Activated naive CD8-positive, alpha-beta T cell treated with anti-CD3 and anti-CD28 coated beads, Interleukin-2, amount 50 U/mL, for 24 hours (primary cell): ENCODE data around the gene CCNG1.
"Not testable (repeated sequence)": the region's sequence is repeated elsewhere in the genome, so short reads cannot be mapped to it uniquely, and the experiment has no call there.

Experiments used
- ATAC-seq: fragments of 150-1000 bp; cut with Tn5 transposase; one replicate; pipeline ENCODE4 v1.10.0; 2021
- DNase-seq: peaks from one replicate; pipeline ENCODE4 v3.0.0; 2021
- H3K27ac Mint-ChIP-seq: one replicate; pipeline ENCODE4 v1.8.0; 2021; ENCODE audit warnings: mild to moderate bottlenecking, mixed read lengths
- H3K27me3 Mint-ChIP-seq: one replicate; pipeline ENCODE4 v1.8.0; 2021; ENCODE audit warnings: mixed read lengths
- H3K36me3 Mint-ChIP-seq: one replicate; pipeline ENCODE4 v1.8.0; 2021; ENCODE audit warnings: low read depth, mixed read lengths
- H3K4me1 Mint-ChIP-seq: one replicate; pipeline ENCODE4 v1.8.0; 2021; ENCODE audit warnings: mixed read lengths
- H3K4me3 Mint-ChIP-seq: one replicate; pipeline ENCODE4 v1.8.0; 2021; ENCODE audit warnings: mild to moderate bottlenecking, moderate library complexity, mixed read lengths
- H3K9me3 Mint-ChIP-seq: one replicate; pipeline ENCODE4 v1.8.0; 2021; ENCODE audit warnings: mixed read lengths

Gene CCNG1, protein sequence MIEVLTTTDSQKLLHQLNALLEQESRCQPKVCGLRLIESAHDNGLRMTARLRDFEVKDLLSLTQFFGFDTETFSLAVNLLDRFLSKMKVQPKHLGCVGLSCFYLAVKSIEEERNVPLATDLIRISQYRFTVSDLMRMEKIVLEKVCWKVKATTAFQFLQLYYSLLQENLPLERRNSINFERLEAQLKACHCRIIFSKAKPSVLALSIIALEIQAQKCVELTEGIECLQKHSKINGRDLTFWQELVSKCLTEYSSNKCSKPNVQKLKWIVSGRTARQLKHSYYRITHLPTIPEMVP

DNA sequence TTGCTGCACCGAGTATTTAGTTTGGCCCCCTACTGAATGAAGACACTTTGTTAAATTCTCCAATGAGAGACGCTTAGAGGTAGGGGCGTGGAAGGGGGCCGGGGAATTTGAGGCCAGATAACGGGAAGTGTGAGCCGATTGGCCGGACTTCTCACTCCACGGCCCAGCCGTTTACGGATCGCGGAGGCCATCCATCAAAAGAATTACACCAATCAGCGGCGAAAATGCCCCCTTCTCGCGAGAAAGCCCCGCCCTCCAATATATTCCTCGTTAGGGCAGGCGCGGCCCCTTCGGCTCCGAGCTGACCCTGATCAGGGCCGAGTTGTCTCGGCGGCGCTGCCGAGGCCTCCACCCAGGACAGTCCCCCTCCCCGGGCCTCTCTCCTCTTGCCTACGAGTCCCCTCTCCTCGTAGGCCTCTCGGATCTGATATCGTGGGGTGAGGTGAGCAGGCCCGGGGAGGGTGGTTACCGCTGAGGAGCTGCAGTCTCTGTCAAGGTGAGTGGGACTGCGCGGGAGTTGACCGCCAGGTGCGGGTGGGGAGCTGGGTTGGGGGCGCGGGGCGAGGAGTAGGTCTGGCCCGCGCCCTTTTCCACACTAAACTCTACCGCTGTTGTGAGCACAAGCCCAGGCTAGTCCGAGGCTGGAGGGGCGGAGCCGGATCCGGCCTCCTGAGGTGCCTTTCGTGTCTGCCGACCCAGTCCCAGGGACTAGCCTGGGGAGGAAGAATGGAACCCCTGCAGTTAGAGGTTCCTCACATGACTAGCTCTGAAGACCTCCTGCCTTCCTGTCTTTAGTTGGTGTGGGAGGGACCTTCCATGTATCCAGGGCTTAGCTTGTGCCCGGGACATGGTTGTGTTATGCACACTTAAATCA lies at the start of gene CCNG1:
Gene CCNG1 (plus strand): TSS at position 287 of the 874 bp plus-strand sequence. CDS start 1,662 bp downstream, outside the sequence.
- peak within 1 kb of the TSS; percentile 89 for H3K4me3 Mint-ChIP-seq
- H3K9me3 Mint-ChIP-seq = no peaks in the 10 kb centered on the region
- DNase-seq = peak; percentile 87
- peaks cover 25% of the 10 kb centered on the region for H3K36me3 Mint-ChIP-seq
- H3K27me3 Mint-ChIP-seq = peaks cover 2% of the 10 kb centered on the region
- peaks cover 44% of the 10 kb centered on the region for H3K4me1 Mint-ChIP-seq
- peak; percentile 97 for ATAC-seq
- H3K27ac Mint-ChIP-seq = peak within 1 kb of the TSS; percentile 86

DNA sequence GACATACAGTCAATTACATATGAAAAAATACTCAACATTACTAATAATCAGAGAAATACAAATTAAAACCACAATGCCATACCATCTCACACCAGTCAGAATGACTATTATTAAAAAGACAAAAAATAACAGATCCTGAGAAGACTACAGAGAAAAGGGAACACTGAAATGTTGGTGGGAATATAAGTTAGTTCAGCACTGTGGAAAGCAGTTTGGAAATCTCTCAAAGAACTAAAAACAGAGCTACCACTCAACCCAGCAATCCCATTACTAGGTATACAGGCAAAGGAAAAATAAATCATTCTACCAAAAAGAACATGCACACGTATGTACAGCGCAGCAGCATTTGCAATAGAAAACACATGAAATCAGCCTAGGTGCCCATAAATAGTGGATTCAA lies 41.6 kb upstream of the CCNG1 start:
- peaks cover 11% of the 10 kb centered on the region for H3K27me3 Mint-ChIP-seq
- H3K36me3 Mint-ChIP-seq = no peaks in the 10 kb centered on the region
- H3K9me3 Mint-ChIP-seq = no peaks in the 10 kb centered on the region
- no peak overlapping the region for H3K4me3 Mint-ChIP-seq
- no peaks in the 10 kb centered on the region for H3K4me1 Mint-ChIP-seq
- ATAC-seq = no peak
- no peak overlapping the region for H3K27ac Mint-ChIP-seq
- no peak for DNase-seq

DNA sequence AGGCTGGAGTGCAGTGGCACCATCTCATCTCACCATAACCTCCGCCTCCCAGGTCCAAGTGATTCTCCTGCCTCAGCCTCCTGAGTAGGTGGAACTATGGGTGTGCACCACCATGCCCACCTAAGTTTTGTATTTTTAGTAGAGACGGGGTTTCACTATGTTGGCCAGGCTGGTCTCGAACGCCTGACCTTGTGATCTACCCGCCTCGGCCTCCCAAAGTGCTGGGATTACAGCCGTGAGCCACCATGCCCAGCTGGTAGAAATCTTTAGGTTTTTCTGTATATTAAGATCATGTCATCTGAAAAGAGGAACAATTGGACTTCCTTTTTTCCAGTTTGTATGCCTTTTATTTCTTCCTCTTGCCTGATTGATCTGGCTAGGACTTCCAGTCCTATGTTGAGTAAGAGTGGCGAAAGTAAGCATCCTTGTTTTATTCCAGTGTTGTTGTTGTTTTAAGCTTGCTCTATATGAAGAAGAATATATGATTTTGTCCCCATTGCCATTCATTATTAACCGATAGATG lies 40.5 kb upstream of the CCNG1 start:
- not testable (repeated sequence) for H3K4me3 Mint-ChIP-seq, DNase-seq, H3K36me3 Mint-ChIP-seq, ATAC-seq, H3K4me1 Mint-ChIP-seq, H3K9me3 Mint-ChIP-seq, H3K27ac Mint-ChIP-seq
- H3K27me3 Mint-ChIP-seq = peaks cover 14% of the 10 kb centered on the region

DNA sequence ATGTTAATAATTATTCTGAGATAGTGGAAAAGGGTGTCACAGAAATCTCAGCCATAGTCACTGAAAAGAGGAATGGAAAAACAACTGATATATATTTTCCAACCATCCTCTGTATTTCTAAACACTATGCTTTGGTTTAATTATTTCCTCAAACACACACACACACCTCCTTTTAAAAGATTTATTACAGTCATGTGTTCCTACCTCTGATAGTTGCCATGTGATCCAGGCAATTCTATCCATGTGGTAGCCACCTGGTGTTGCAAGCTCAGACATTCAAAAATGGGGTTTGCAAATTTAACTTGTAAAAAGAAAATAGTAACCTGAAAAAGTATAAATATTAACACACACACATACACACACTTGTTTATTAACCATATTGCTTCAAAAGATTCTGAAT lies 40.0 kb upstream of the CCNG1 start:
- Mint-ChIP-seq H3K27me3 (peaks cover 14% of the 10 kb centered on the region), H3K9me3 (no peaks in the 10 kb centered on the region), H3K27ac (no peak overlapping the region), H3K36me3 (no peaks in the 10 kb centered on the region), H3K4me3 (no peak overlapping the region), H3K4me1 (no peaks in the 10 kb centered on the region)
- ATAC-seq (no peak), DNase-seq (no peak)

DNA sequence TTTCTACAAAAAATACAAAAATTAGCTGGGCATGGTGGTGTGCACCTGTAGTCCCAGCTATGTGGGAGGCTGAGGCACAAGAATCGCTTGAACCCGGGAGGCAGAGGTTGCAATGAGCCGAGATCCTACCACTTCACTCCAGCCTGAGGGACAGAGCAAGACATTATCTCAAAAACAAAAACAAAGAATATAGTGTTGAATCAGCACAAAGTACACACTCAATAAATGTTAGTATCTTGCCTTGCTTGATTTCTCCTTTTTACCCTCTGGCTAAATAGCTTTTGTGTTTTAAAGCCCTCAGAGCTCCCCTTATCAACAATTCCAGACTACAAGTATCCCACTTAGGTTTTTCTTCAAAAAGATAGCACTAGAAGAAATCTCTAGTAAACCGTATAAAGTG lies 37.5 kb upstream of the CCNG1 start:
- peaks cover 11% of the 10 kb centered on the region for H3K27me3 Mint-ChIP-seq
- H3K9me3 Mint-ChIP-seq = no peaks in the 10 kb centered on the region
- H3K27ac Mint-ChIP-seq = no peak overlapping the region
- no peaks in the 10 kb centered on the region for H3K36me3 Mint-ChIP-seq
- no peaks in the 10 kb centered on the region for H3K4me1 Mint-ChIP-seq
- ATAC-seq (no peak), DNase-seq (no peak)
- H3K4me3 Mint-ChIP-seq = no peak overlapping the region

DNA sequence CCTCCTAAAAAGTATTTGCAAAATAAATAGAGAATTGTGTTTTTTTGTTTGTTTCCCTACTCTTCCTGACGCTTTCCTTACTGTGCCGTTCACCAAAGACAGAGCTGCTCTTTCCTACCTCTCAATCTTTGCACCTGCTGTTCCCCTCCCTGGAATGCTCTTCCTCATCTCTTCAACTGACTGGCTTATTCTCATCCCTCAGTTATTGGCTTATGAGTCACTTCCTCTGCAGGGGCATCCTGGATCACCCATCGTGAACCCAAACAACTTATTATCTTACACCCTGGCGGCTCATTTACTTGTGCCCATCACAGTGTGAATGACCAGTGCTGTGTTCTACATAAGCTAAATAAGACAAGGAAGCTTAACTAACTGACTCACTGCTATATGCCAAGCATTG lies 36.1 kb upstream of the CCNG1 start:
- ATAC-seq (no peak), DNase-seq (no peak)
- no peak overlapping the region for H3K4me3 Mint-ChIP-seq
- H3K27me3 Mint-ChIP-seq = peaks cover 7% of the 10 kb centered on the region
- H3K9me3 Mint-ChIP-seq = no peaks in the 10 kb centered on the region
- no peaks in the 10 kb centered on the region for H3K4me1 Mint-ChIP-seq
- H3K27ac Mint-ChIP-seq = no peak overlapping the region
- H3K36me3 Mint-ChIP-seq = no peaks in the 10 kb centered on the region

DNA sequence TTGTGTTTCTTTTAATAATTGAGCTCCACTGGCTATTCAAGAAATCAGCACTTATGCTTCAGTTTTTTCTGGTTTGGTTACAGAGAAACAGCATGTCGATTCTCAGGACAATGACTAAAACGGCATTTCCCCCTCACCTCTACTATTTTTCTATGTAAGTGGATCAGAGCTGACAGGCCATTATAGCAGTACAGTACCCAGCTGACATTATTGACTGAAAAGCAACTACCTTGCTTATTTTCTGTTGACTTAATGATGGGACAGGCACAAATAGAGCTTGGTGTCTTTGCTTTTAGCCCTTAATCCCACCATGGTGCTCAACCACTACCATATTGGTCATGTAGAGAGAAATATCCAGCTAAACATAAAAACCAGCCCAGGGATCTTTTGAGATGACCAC lies 35.4 kb upstream of the CCNG1 start:
- H3K36me3 Mint-ChIP-seq = no peaks in the 10 kb centered on the region
- ATAC-seq = no peak
- DNase-seq = no peak
- H3K27ac Mint-ChIP-seq = no peak overlapping the region
- no peak overlapping the region for H3K4me3 Mint-ChIP-seq
- no peaks in the 10 kb centered on the region for H3K4me1 Mint-ChIP-seq
- no peaks in the 10 kb centered on the region for H3K9me3 Mint-ChIP-seq
- H3K27me3 Mint-ChIP-seq = peaks cover 7% of the 10 kb centered on the region

DNA sequence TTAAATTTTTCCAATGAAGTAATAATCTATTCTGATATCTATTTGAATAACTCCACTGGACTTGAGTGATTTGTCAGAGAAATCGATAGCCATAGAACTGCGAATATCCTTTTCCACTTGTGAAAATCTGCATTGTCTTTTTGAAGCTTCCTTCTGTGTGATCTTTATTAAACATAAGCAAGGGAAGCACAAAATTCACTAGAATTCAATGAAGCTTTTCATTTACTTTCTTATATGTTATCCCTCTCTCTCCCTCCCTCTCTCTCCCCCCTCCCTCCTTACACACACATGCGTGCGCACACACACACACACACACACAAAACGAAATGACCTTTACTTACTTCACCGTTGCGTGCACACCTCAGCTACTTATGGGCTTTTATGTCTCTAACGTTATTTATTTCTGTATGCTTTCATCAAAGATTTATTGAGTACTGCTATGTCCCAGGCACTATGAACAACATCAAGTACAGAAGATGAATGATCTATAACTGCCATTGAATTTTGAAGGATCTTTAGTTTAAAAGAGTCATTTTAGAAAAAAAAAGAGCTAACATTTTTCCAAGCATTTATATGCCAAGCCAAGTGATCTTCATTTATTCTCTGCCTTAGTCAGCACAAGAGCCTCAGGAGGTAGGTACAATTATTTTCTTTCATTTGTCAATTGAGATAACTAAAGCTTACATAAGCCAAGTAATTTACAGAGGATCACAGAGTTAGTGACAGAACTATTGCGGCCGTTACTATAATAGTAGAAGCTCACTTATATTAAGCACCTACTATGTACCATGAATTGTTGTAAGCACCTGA lies 32.8 kb upstream of the CCNG1 start:
- Mint-ChIP-seq H3K36me3 (no peaks in the 10 kb centered on the region), H3K4me3 (no peak overlapping the region), H3K27ac (no peak overlapping the region), H3K4me1 (peaks cover 3% of the 10 kb centered on the region), H3K9me3 (no peaks in the 10 kb centered on the region), H3K27me3 (peaks cover 5% of the 10 kb centered on the region)
- DNase-seq (no peak), ATAC-seq (no peak)

DNA sequence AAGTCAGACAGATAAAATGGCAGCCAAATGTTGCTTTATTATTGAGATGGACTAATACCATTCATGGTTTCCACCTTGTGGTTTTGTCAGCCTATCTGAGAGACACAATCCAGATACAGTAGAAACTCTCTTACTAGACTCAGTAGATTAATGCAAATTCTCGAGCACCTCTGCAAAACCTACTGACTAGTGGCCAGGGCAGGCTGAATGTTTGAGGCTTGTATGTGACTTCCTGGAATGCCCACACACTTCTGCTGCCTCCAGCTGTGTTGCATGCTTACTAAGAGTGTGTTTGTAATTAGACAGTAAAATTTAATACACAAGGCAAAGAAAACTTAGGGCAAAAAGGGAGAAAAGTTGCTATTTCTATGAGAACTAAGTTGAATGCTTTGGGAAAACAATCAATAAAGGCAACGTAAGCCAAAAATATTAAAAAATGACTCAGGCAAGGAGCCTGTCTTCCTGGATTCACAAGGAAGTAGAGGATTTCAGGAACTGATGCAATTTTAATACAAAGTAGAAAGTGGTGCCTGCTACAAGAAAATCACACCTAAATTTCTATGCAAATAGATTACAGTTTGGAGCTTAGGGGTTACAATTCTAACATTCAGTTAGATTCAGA lies 30.2 kb upstream of the CCNG1 start:
- H3K4me1 Mint-ChIP-seq = peaks cover 3% of the 10 kb centered on the region
- no peak for ATAC-seq
- no peaks in the 10 kb centered on the region for H3K27me3 Mint-ChIP-seq

DNA sequence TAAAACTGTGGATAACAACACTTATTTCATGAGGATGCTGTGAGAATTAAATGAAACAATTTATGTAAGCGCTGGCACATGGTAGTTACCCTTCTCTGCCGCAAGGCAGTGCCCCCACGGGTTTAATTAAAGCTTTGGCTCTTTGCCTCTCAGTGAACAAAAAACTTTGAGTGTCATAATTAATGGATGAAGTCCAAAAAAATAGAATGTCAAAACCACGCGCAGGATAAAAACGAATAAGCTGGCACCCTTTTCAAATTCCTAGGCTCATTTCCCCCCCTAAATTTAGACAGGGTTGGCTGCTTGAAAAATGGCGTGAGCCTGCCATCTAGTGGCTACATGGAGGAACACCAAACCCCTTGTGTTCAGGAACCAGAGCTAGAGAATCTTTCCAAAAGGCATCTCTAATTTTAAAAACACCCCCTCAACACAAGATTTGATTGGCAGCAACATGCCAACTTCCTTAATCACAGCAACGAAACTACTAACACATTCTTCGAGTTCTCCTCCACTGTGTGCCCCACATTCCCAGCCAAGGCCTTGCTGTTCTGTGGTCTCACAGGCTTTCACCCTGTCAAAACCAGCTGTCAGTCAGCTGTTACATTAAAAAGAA lies 29.0 kb upstream of the CCNG1 start:
- H3K4me1 Mint-ChIP-seq = peaks cover 3% of the 10 kb centered on the region
- no peaks in the 10 kb centered on the region for H3K36me3 Mint-ChIP-seq
- H3K9me3 Mint-ChIP-seq = no peaks in the 10 kb centered on the region
- no peak overlapping the region for H3K4me3 Mint-ChIP-seq
- H3K27me3 Mint-ChIP-seq = peaks cover under 1% of the 10 kb centered on the region
- ATAC-seq (peak; percentile 80), DNase-seq (peak; percentile 53)
- H3K27ac Mint-ChIP-seq = no peak overlapping the region

More for the DNA sequence above, 30.2 kb upstream of the CCNG1 start:
- Mint-ChIP-seq H3K27ac (no peak overlapping the region), H3K4me3 (no peak overlapping the region), H3K36me3 (no peaks in the 10 kb centered on the region), H3K9me3 (no peaks in the 10 kb centered on the region)
- DNase-seq = no peak

DNA sequence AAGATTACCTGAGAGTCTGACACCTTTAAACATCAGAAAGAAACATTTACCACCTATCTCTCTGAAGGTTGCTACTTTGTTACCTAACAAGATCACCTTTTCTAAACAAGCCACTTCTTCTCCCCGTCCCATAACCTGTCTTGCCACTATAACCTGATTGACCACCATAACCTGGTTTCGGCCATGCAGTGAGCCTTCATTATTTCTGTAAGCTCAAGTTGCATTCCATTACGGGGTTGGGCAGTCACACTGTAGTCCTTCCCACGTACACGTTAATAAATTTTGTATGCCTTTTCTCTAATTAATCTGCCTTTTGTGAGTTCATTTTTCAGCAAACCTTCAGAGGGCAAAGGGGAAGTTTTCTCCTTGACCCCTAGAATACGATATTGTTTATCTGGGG lies 28.0 kb upstream of the CCNG1 start:
- DNase-seq = no peak
- no peak for ATAC-seq
- Mint-ChIP-seq H3K27me3 (peaks cover 7% of the 10 kb centered on the region), H3K9me3 (no peaks in the 10 kb centered on the region), H3K4me3 (no peak overlapping the region), H3K36me3 (no peaks in the 10 kb centered on the region), H3K4me1 (peaks cover 3% of the 10 kb centered on the region), H3K27ac (no peak overlapping the region)

DNA sequence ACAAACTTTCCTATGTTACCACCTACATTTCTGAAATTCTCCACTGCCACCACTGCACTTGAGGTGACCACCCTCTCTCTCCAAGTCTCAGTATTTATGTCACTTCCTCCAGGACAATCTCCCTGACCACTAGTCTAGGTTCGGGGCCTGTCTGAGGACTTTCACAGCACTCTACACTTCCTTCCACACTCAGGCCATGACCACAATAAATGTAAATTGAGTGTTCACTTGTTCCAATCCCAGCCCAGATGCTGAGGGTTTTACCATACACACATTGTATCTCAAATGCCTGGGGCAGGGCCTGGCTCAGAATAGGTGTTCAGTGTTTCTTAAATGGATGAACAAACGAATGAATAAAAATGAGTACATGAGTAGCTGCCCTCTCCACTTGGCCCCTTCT lies 26.9 kb upstream of the CCNG1 start:
- DNase-seq = no peak
- ATAC-seq = no peak
- H3K9me3 Mint-ChIP-seq = no peaks in the 10 kb centered on the region
- peaks cover 3% of the 10 kb centered on the region for H3K4me1 Mint-ChIP-seq
- no peak overlapping the region for H3K4me3 Mint-ChIP-seq
- H3K27me3 Mint-ChIP-seq = peaks cover 14% of the 10 kb centered on the region
- no peak overlapping the region for H3K27ac Mint-ChIP-seq
- no peaks in the 10 kb centered on the region for H3K36me3 Mint-ChIP-seq

DNA sequence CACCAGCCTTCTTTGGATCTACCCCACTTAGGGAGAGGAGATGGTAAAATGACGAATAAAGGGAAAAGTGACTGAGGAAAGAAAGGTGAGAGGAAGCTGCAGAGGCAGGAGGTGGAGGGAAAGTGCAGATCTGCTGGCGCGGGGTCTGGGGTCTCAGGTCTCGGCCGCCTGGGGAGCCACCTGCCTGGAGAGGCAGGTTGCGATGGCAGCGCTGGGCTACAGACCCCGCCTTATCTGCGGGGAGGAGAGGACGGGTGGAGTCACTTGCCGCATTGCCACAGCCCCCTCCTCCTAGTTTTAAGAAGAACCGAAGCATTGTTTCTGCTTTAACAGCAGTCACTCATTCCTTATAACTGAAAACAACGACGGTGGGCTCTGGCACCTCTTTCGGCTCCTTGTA lies 21.7 kb upstream of the CCNG1 start:
- DNase-seq, H3K4me1 Mint-ChIP-seq, ATAC-seq, H3K9me3 Mint-ChIP-seq, H3K27ac Mint-ChIP-seq, H3K4me3 Mint-ChIP-seq, H3K36me3 Mint-ChIP-seq: not testable (repeated sequence)
- H3K27me3 Mint-ChIP-seq = peaks cover 19% of the 10 kb centered on the region

DNA sequence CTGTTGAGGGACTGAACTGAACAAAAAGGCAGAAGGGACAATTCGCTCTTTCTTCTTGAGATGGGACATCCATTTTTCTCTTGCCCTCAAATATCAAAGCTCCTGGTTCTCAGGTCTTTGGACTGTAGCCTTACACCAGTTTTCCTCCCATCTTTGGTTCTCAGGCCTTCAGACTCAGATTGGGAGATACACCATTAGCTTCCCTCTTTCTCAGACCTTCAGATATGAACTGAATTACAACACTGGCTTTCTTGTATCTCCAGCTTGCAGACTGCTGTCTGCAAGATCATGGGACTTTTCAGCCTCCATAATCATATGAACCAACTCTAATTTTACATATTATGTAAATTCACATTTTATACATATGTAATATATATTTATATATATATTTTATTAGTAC lies 12.6 kb upstream of the CCNG1 start:
- Mint-ChIP-seq H3K9me3 (no peaks in the 10 kb centered on the region), H3K27me3 (peaks cover 4% of the 10 kb centered on the region), H3K4me3 (no peak overlapping the region), H3K36me3 (no peaks in the 10 kb centered on the region), H3K4me1 (peaks cover 9% of the 10 kb centered on the region), H3K27ac (no peak overlapping the region)
- ATAC-seq (no peak), DNase-seq (no peak)
